NCI-H1105 treated with DMSO at 0.1 percent for 48 hours (cell line): Measurements from ENCODE around the gene TGFBR3.

Experiments used
- DNase-seq: peaks from one replicate; lab custom pipeline; 2025; lab: John Stamatoyannopoulos, UW

Gene TGFBR3

GRCh38 chr1:91885716-91886506 is at the start of gene TGFBR3:
Gene TGFBR3, minus strand, starts transcription at chr1:91886151. Its CDS starts 24,620 bp downstream, at chr1:91861531.
- peak; percentile 87 for DNase-seq

DNA sequence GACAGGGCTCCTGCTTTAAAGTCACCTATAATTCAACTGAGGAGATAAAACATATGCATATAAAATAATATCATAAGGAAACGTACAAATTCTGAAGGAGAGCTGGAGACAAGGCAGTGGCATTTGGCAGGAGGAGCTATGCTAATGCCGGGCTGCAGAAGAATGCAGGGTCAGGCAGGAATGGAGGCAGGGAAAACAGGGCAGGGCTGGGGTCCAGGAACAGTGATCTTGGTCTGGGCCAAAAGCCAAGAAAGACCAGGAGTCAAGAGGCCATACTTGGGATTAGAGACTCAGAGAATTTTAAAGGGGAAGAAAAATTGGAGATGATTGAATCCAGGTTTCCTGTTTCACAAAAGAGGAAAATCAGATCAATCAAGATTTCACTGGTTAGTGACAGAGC is 43.3 kb upstream of the TGFBR3 start:
- no peak for DNase-seq

DNA sequence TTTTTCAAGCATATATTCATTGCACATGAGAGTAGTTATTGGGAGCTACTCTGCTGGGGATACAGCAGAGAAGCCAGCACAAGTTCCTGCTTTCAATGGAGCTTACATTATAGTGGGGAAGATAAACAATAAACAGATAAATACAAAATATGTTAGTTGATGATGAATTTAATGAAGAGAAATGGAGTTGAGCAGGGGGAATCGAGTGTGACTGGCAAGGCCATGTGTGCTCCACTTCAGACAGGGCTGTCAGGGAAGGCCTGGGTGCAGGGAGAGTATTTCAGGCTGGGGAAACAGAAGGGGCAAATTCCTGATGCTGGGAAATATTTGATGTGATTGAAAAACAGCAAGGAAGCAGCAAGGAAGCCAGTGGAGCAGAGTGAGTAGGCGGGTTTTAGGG is 42.1 kb upstream of the TGFBR3 start:
- DNase-seq: no peak

- no peak for DNase-seq
These were observed 39.9 kb upstream of the TGFBR3 start for GRCh38 chr1:91925644-91926435.

- no peak for DNase-seq
These were observed 38.2 kb upstream of the TGFBR3 start for GRCh38 chr1:91924146-91924545.

GRCh38 chr1:91919962-91920361 is 34.0 kb upstream of the TGFBR3 start:
- no peak for DNase-seq

DNA sequence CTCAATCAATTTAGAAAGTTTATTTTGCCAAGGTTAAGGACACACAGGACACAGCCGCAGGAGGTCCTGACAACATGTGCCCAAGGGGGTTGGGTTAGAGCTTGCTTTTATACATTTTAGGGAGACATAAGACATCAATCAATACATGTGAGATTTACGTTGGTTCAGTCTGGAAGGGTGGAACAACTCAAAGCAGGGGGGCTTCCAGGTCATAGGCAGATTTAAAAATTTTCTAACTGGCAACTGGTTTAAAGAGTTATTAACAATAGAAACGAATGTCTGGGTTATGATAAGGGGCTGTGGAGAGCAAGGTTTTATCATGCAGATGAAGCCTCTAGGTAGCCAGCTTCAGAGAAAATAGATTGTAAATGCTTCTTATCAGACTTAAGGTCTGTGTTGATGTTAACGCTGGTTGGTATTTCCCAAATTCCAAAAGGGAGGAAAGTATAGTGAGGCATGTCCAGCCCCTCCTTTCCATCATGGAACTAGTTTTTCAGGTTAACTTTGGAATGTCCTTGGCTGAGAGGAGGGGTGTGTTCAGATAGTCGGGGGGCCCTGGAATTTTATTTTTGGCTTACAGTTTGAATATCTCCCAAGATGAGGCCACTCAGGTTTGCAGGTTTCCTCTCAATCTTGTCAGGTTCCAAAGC is 31.0 kb upstream of the TGFBR3 start:
- no peak for DNase-seq

- no peak for DNase-seq
These were observed 30.1 kb upstream of the TGFBR3 start for GRCh38 chr1:91916046-91916445.

DNA sequence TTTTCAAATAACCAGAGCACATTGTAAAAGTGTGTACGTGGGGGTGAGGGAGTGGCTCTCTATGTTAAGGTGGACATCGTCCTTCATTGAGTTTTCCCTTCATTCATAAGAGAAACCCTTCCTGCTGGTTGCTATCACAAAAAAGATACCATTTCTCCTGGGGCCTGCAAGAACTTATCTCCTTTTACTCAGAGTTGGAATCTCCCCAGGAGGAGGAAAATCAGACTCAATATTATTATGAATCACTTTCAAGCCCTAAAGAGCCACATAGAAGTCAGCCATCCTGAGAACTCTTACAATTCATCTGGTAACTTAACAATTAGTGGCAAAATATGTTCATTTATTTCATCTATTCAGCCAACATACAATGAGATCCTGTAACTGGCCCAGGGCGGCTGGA is 27.1 kb upstream of the TGFBR3 start:
- DNase-seq: no peak

GRCh38 chr1:91912266-91912665 is 26.3 kb upstream of the TGFBR3 start:
- DNase-seq: no peak

- no peak for DNase-seq
These were observed 15.3 kb upstream of the TGFBR3 start for GRCh38 chr1:91901231-91901630.

DNA sequence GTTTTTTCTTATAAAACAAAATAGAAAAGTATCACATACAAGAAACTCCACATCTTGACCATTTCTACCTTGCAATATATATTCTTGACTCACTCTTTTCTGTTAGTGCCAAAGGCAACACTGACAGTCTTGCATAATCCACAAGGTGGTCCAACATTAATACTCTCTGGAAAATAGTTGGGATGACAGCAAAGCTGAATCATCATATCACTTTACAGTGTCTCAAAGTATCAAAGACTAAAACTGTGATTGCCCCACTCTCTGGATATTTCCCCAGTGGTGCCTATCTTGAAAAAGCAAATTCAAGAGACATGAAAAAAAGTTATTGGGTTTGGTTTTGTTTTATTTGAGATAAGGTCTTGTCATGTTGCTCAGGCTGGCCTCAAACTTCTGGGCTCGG is 14.6 kb upstream of the TGFBR3 start:
- DNase-seq: no peak

GRCh38 chr1:91897016-91897415 is 11.1 kb upstream of the TGFBR3 start:
- no peak for DNase-seq

GRCh38 chr1:91895832-91896556 is 10.0 kb upstream of the TGFBR3 start:
- no peak for DNase-seq

- DNase-seq: no peak
These were observed 8.2 kb upstream of the TGFBR3 start for GRCh38 chr1:91894036-91894761.

GRCh38 chr1:91891969-91892368 is 6.0 kb upstream of the TGFBR3 start:
- DNase-seq: no peak

GRCh38 chr1:91891454-91891853 is 5.5 kb upstream of the TGFBR3 start:
- DNase-seq: no peak

DNA sequence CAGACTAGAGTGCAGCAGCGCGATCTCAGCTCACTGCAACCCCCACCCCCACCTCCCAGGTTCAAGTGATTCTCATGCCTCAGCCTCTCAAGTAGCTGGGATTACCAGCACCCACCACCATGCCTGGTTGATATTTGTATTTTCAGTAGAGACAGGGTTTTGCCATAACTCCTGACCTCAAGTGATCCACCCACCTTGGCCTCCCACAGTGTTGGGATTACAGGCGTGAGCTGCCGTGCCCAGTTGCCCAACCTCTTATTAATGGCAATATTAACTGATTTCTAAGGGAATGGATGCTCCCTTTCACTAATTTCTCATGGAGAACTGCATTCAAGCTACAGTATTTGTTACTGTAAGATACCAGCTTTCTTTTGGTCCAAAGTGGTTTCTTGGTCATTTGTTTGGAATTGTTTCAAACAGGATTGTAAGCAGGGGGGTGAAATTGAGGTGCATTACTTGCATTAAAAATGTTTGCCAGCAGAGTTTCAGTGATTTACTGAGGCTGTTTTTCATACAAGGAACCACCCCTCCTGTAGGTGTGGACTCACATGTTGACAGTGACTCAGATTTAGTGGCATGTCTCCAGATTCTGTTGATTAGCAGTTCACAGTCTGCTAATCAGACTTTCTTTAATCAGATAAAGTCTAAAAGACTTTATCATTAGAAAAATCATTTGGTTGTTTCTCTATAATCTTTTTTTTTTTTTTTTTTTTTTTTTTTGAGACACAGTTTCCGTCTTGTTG is 3.9 kb upstream of the TGFBR3 start:
- no peak for DNase-seq

- DNase-seq: no peak
These were observed 687 bp downstream of the TGFBR3 start for GRCh38 chr1:91885213-91885715.

DNA sequence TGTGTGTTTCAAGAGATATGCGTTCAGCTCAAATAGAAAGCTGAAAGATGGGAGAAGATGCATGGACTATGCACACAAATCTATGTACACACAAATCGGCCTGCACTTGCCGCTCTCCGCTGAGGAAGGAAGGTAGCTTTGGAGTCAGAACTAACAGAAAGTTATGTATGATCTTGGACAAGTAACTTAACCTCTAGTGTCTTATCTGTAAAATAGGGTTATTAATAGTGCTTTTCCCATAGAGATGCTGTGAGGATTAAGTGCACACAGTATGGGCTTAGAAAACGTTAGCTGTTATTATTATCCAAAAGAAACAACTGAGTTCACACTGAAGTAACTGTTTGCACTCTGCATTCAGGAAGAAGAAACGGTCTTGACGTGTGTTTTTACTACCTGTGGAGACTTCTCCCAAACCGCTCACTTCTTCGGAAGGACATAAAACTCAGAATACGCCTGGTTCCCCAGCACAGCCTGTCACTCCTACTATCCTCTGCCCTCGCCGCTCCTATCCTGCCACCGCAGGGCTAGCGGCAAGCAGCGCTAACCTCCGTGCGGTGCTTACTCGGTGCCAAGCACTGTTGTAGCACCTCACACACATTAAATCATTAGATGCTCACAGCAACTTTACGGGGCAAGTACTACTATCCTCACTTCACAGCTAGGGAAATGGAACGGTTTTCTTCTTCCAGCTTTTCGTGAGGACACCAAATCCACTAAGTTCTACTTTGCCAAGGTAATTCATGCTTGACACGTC is 1.3 kb downstream of the TGFBR3 start:
- peak; percentile 37 for DNase-seq
